HCT116 (cell line): ENCODE measurements around the gene GNB1. TPM values are rescaled to one million over a fixed set of nuclear protein-coding genes. Genes with fewer than 3 reads are reported as not detected.

Experiments used
- ATAC-seq: fragments of 200-7000 bp; cut with Tn5 transposase; 2 replicates; pipeline ENCODE4 v1.9.1; 2020; ENCODE audit warnings: mild to moderate bottlenecking, moderate library complexity
- BruUV-seq: library from RNA; stranded (reverse); fragments of 400-500 nt; replicated peaks from 2 replicates; lab custom pipeline; 2021; lab: Mats Ljungman, UMichigan
- CTCF ChIA-PET: fragments of 300-600 bp; sonication (Branson Sonifier 250); formaldehyde crosslinking; loops from one replicate; lab custom pipeline; 2021; ENCODE audit warnings: antibody characterized with exemption; lab: Charles Lee
- POLR2A ChIA-PET: fragments of 300-600, 350-600 bp; sonication (Branson Sonifier 250); formaldehyde crosslinking; loops from one replicate; lab custom pipeline; 2021; ENCODE audit warnings: antibody characterized with exemption; lab: Charles Lee
- RAD21 ChIA-PET, 2 experiments: fragments of 300-600 bp; sonication (Branson Sonifier 250); formaldehyde crosslinking; loops; one replicate each; lab custom pipeline; 2023; ENCODE audit warnings: low total read pairs in 2 of 2; ENCODE audit not compliant: uncharacterized antibody in 2 of 2, unreplicated experiment in 2 of 2, low non-redundant PET in 1 of 2; lab: Charles Lee
- DNase-seq: peaks from one replicate; pipeline ENCODE4 v3.0.0-alpha.2; 2010; ENCODE audit warnings: low read depth, low spot score
- H2AFZ ChIP-seq: fragments of 200-600 bp; shearing (Covaris generic), sonication (generic); 2 replicates; pipeline ENCODE4 v1.6.1; 2017; ENCODE audit warnings: low read depth, mixed run types, mixed read lengths, antibody characterized with exemption, low read length; ENCODE audit not compliant: poor library complexity, severe bottlenecking
- H3K27ac ChIP-seq: 2 replicates; pipeline ENCODE4 v1.5.1; 2012; ENCODE audit warnings: low read depth, low read length
- H3K27me3 ChIP-seq: fragments of 200-600 bp; sonication (generic); 2 replicates; pipeline ENCODE4 v1.6.1; 2016; ENCODE audit warnings: mixed run types, low read length, mixed read lengths; ENCODE audit not compliant: insufficient read depth
- H3K36me3 ChIP-seq, 2 experiments: fragments of 200-500 bp in 1 of 2; fragments of 200-600 bp in 1 of 2; sonication (Bioruptor generic) in 1 of 2; sonication (generic) in 1 of 2; 2 replicates each; pipeline versions ENCODE4 v1.5.1 to v1.6.1; 2014 to 2016; ENCODE audit warnings: low read length in 2 of 2, inconsistent platforms in 1 of 2, mixed read lengths in 1 of 2, mixed run types in 1 of 2; ENCODE audit not compliant: insufficient read depth in 2 of 2, control insufficient read depth in 1 of 2
- H3K4me1 ChIP-seq, 2 experiments: fragments of 200-600 bp in 1 of 2; sonication (generic) in 1 of 2; 2 replicates each; pipeline versions ENCODE4 v1.5.1 to v1.6.1; 2012 to 2017; ENCODE audit warnings: low read length in 2 of 2, inconsistent platforms in 1 of 2, mild to moderate bottlenecking in 1 of 2, mixed read lengths in 1 of 2, mixed run types in 1 of 2, moderate library complexity in 1 of 2; ENCODE audit not compliant: insufficient read depth in 2 of 2, control insufficient read depth in 1 of 2
- H3K4me2 ChIP-seq: fragments of 200-600 bp; sonication (generic); 2 replicates; pipeline ENCODE4 v1.6.1; 2017; ENCODE audit warnings: mixed run types, low read length, mixed read lengths
- H3K4me3 ChIP-seq, 2 experiments: fragments of 200-600 bp in 1 of 2; sonication (generic) in 1 of 2; replicated peaks in 1 of 2; 2 replicates each; pipeline ENCODE4 v1.5.1; 2011 to 2016; ENCODE audit warnings: low read length in 2 of 2, control low read depth in 1 of 2, low read depth in 1 of 2, mild to moderate bottlenecking in 1 of 2, mixed read lengths in 1 of 2, mixed run types in 1 of 2
- H3K79me2 ChIP-seq: fragments of 200-600 bp; sonication (generic); 2 replicates; pipeline ENCODE4 v1.6.1; 2017; ENCODE audit warnings: mild to moderate bottlenecking, mixed run types, low read length, moderate library complexity, mixed read lengths; ENCODE audit not compliant: insufficient read depth
- H3K9ac ChIP-seq: fragments of 200-600 bp; sonication (generic); 2 replicates; pipeline ENCODE4 v1.6.1; 2016; ENCODE audit warnings: low read length, mixed read lengths
- H3K9me2 ChIP-seq: fragments of 200-600 bp; sonication (generic), shearing (Covaris generic); 2 replicates; pipeline ENCODE4 v1.6.1; 2017; ENCODE audit warnings: mixed run types, mild to moderate bottlenecking, moderate library complexity; ENCODE audit not compliant: insufficient read depth
- H3K9me3 ChIP-seq, 2 experiments: fragments of 200-500 bp in 1 of 2; fragments of 200-600 bp in 1 of 2; sonication (Bioruptor generic) in 1 of 2; sonication (generic) in 1 of 2; 2 replicates each; pipeline ENCODE4 v1.6.1; 2014 to 2017; ENCODE audit warnings: low read length in 2 of 2, mixed read lengths in 2 of 2, inconsistent platforms in 1 of 2, low read depth in 1 of 2, mild to moderate bottlenecking in 1 of 2, mixed run types in 1 of 2, moderate library complexity in 1 of 2; ENCODE audit not compliant: control insufficient read depth in 1 of 2, insufficient read depth in 1 of 2
- H4K20me1 ChIP-seq: fragments of 200-600 bp; sonication (generic), shearing (Covaris generic); 2 replicates; pipeline ENCODE4 v1.6.1; 2017; ENCODE audit warnings: mixed run types, mild to moderate bottlenecking, moderate library complexity; ENCODE audit not compliant: insufficient read depth
- ATF3 ChIP-seq: IDR thresholded peaks from 2 replicates; pipeline ENCODE4 v1.6.1; 2012
- CBX3 ChIP-seq: IDR thresholded peaks from 2 replicates; pipeline ENCODE4 v1.6.1; 2012; ENCODE audit warnings: low read depth
- CEBPB ChIP-seq: IDR thresholded peaks from 2 replicates; pipeline ENCODE4 v1.6.1; 2012; ENCODE audit warnings: low read depth
- EZH2phosphoT487 ChIP-seq: fragments of 200-600 bp; IDR thresholded peaks from 2 replicates; pipeline ENCODE4 v1.6.1; 2018; ENCODE audit warnings: antibody characterized with exemption, borderline replicate concordance
- FOSL1 ChIP-seq: IDR thresholded peaks from 2 replicates; pipeline ENCODE4 v1.6.1; 2012; ENCODE audit warnings: low read depth
- JUND ChIP-seq: IDR thresholded peaks from 2 replicates; pipeline ENCODE4 v1.6.1; 2012
- MAX ChIP-seq: IDR thresholded peaks from 2 replicates; pipeline ENCODE4 v1.6.1; 2012
- POLR2A ChIP-seq: IDR thresholded peaks from 2 replicates; pipeline ENCODE4 v1.7.0; 2011; ENCODE audit warnings: borderline replicate concordance; ENCODE audit not compliant: insufficient read depth, insufficient read length; ENCODE audit errors: extremely low read depth
- POLR2AphosphoS5 ChIP-seq: IDR thresholded peaks from 2 replicates; pipeline ENCODE4 v1.6.1; 2011; ENCODE audit warnings: mild to moderate bottlenecking, low read depth, low read length, moderate library complexity
- RAD21 ChIP-seq: IDR thresholded peaks from 2 replicates; pipeline ENCODE4 v1.6.1; 2012; ENCODE audit warnings: low read depth, mild to moderate bottlenecking
- SIN3A ChIP-seq: IDR thresholded peaks from 2 replicates; pipeline ENCODE4 v1.6.1; 2012; ENCODE audit warnings: low read depth
- SP1 ChIP-seq: IDR thresholded peaks from 2 replicates; pipeline ENCODE4 v1.6.1; 2012; ENCODE audit warnings: low read depth
- TCF7L2 ChIP-seq: IDR thresholded peaks from 2 replicates; pipeline ENCODE4 v1.7.0; 2011; ENCODE audit warnings: borderline replicate concordance, inconsistent platforms; ENCODE audit not compliant: insufficient read depth, insufficient read length; ENCODE audit errors: extremely low read depth
- YY1 ChIP-seq: IDR thresholded peaks from 2 replicates; pipeline ENCODE4 v1.6.1; 2011; ENCODE audit warnings: low read length, low read depth, moderate library complexity, mild to moderate bottlenecking; ENCODE audit not compliant: insufficient replicate concordance; ENCODE audit errors: extremely low read depth
- ZBTB33 ChIP-seq: IDR thresholded peaks from 2 replicates; pipeline ENCODE4 v1.6.1; 2011; ENCODE audit warnings: mild to moderate bottlenecking, low read length, moderate library complexity; ENCODE audit not compliant: insufficient replicate concordance; ENCODE audit errors: extremely low read depth
- ZFX ChIP-seq: fragments of 450-650 bp; IDR thresholded peaks from 2 replicates; pipeline ENCODE4 v1.6.1; 2017
- intact Hi-C: fragments of 100-400 bp; cut with micrococcal nuclease; formaldehyde crosslinking; loops from 2 replicates; pipeline ENCODE4 v1.10.0; 2022
- total RNA-seq: library from RNA; stranded (reverse); gene quantifications from one replicate; pipeline ENCODE4 v1.2.1, GENCODE V29; 2021; ENCODE audit not compliant: unreplicated experiment

GNB1 gene
- total RNA-seq, 1 experiment from 2014 or later = 371 TPM

GRCh38 chr1:1929102-1929638, 38.3 kb upstream of the GNB1 start:
- no peaks in the 10 kb centered on the region for H3K79me2 ChIP-seq
- intact Hi-C loops = no loop called here
- H3K27me3 ChIP-seq = no peaks in the 10 kb centered on the region
- no peaks in the 10 kb centered on the region for H3K36me3 ChIP-seq
- ATAC-seq (no peak), DNase-seq (no peak)
- H3K4me1 ChIP-seq = no peaks in the 10 kb centered on the region
- no peaks in the 10 kb centered on the region for H3K9me2 ChIP-seq
- no peaks in the 10 kb centered on the region for H4K20me1 ChIP-seq
- H3K9me3 ChIP-seq = peaks cover 0 to 4% of the 10 kb centered on the region in 2 experiments; a peak in 1 of 4 replicates
- ChIA-PET POLR2A (no interaction called here), RAD21 (no interaction called here), CTCF (no interaction called here)
- no peak overlapping the region for H3K4me2 ChIP-seq
- TF ChIP-seq JUND = no peak
- TF ChIP-seq CEBPB = no peak
- TF ChIP-seq POLR2AphosphoS5 = no peak
- TF ChIP-seq FOSL1 = no peak
- no peak for TF ChIP-seq ZFX
- TF ChIP-seq POLR2A = no peak
- no peak for TF ChIP-seq MAX
- TF ChIP-seq ZBTB33 = no peak
- TF ChIP-seq RAD21 = no peak
- TF ChIP-seq SP1 = no peak
- TF ChIP-seq YY1 = no peak
- TF ChIP-seq SIN3A = no peak
- no peak for TF ChIP-seq EZH2phosphoT487
- TF ChIP-seq CBX3 = no peak
- TF ChIP-seq ATF3 = no peak
- no peak for TF ChIP-seq TCF7L2
- BruUV-seq = no TSS peak
- H2AFZ ChIP-seq = no peak overlapping the region
- no peak overlapping the region for H3K9ac ChIP-seq
- H3K27ac ChIP-seq = no peak overlapping the region
- no peak overlapping the region for H3K4me3 ChIP-seq
